C4-2B (cell line): ENCODE measurements around the gene RBM43.
"Not testable (repeated sequence)": the region's sequence is repeated elsewhere in the genome, so short reads cannot be mapped to it uniquely, and the experiment has no call there.

Experiments used
- H3K27ac ChIP-seq: fragments of 450-650 bp; 2 replicates; pipeline ENCODE4 v1.5.1; 2017
- CTCF ChIP-seq: fragments of 450-650 bp; conservative IDR thresholded peaks from 2 replicates; pipeline ENCODE4 v1.5.1; 2017; ENCODE audit warnings: mild to moderate bottlenecking
- ZFX ChIP-seq: fragments of 450-650 bp; IDR thresholded peaks from 2 replicates; pipeline ENCODE4 v1.6.1; 2017

The RBM43 gene

GRCh38 chr2:151261231-151261976, at the start of gene RBM43:
RBM43 (minus strand) TSS chr2:151261863; CDS start chr2:151261727, 136 bp downstream.
- peak; percentile 68 for TF ChIP-seq ZFX
- TF ChIP-seq CTCF = peak; percentile 16; the same call in 1 of the 2 replicates
- peak within 1 kb of the TSS; percentile 86 for H3K27ac ChIP-seq

- H3K27ac ChIP-seq = not testable (repeated sequence)
Measured at GRCh38 chr2:151310313-151310712, 48.6 kb upstream of the RBM43 start.

GRCh38 chr2:151306621-151307020, 45.0 kb upstream of the RBM43 start:
- H3K27ac ChIP-seq = no peak overlapping the region
- TF ChIP-seq ZFX (no peak), CTCF (no peak)

- no peak overlapping the region for H3K27ac ChIP-seq
- no peak for TF ChIP-seq CTCF
- TF ChIP-seq ZFX = no peak
Measured at GRCh38 chr2:151305129-151305691, 43.5 kb upstream of the RBM43 start.

GRCh38 chr2:151302879-151303278, 41.2 kb upstream of the RBM43 start:
- H3K27ac ChIP-seq = no peak overlapping the region
- TF ChIP-seq ZFX (no peak), CTCF (no peak)

GRCh38 chr2:151302404-151302803, 40.7 kb upstream of the RBM43 start:
- H3K27ac ChIP-seq = no peak overlapping the region
- TF ChIP-seq ZFX = no peak
- TF ChIP-seq CTCF = no peak

- H3K27ac ChIP-seq = no peak overlapping the region
- no peak for TF ChIP-seq CTCF
- TF ChIP-seq ZFX = no peak
Measured at GRCh38 chr2:151299920-151300539, 38.4 kb upstream of the RBM43 start.
